ENCODE data around the gene MPPED1.

MPPED1 gene

GRCh38 chr22:43407591-43407990 is 4.2 kb upstream of the MPPED1 start:
- in situ Hi-C loops (cut with MboI; ENCODE audit: low sequenced_read_pairs, unreplicated experiment) = no loop called here
- DNase-seq (ENCODE audit: low spot score) = no peak
- no peak for TF ChIP-seq CTCF (IDR thresholded peaks at IDR 0.05; ENCODE audit: borderline replicate concordance, control extremely low read depth, extremely low read depth, insufficient read depth, missing control alignments)

GRCh38 chr22:43408009-43408408 is 3.8 kb upstream of the MPPED1 start:
- in situ Hi-C loops (cut with MboI; ENCODE audit: low sequenced_read_pairs, unreplicated experiment) = no loop called here
- no peak for TF ChIP-seq CTCF (IDR thresholded peaks at IDR 0.05; ENCODE audit: borderline replicate concordance, control extremely low read depth, extremely low read depth, insufficient read depth, missing control alignments)
- no peak for DNase-seq (ENCODE audit: low spot score)

- DNase-seq (ENCODE audit: low spot score) = no peak
- in situ Hi-C loops (cut with MboI; ENCODE audit: low sequenced_read_pairs, unreplicated experiment) = no loop called here
- no peak for TF ChIP-seq CTCF (IDR thresholded peaks at IDR 0.05; ENCODE audit: borderline replicate concordance, control extremely low read depth, extremely low read depth, insufficient read depth, missing control alignments)
Measured at GRCh38 chr22:43409046-43409445, 2.8 kb upstream of the MPPED1 start.

GRCh38 chr22:43409800-43410199 is 2.0 kb upstream of the MPPED1 start:
- no peak for DNase-seq (ENCODE audit: low spot score)

GRCh38 chr22:43411040-43411868 is 560 bp upstream of the MPPED1 start:
- in situ Hi-C loops (cut with MboI; ENCODE audit: low sequenced_read_pairs, unreplicated experiment) = no loop called here
- no peak for DNase-seq (ENCODE audit: low spot score)

More at GRCh38 chr22:43409800-43410199, 2.0 kb upstream of the MPPED1 start:
- in situ Hi-C loops (cut with MboI; ENCODE audit: low sequenced_read_pairs, unreplicated experiment) = no loop called here
- no peak for TF ChIP-seq CTCF (IDR thresholded peaks at IDR 0.05; ENCODE audit: borderline replicate concordance, control extremely low read depth, extremely low read depth, insufficient read depth, missing control alignments)

More at GRCh38 chr22:43411040-43411868, 560 bp upstream of the MPPED1 start:
- no peak for TF ChIP-seq CTCF (IDR thresholded peaks at IDR 0.05; ENCODE audit: borderline replicate concordance, control extremely low read depth, extremely low read depth, insufficient read depth, missing control alignments)
